ENCODE measurements around the gene PCBP1. TPM values are rescaled to one million over a fixed set of nuclear protein-coding genes. Genes with fewer than 3 reads are reported as not detected.

Gene PCBP1
- total and polyA plus RNA-seq, 4 donors = 134 to 453 (median 297) TPM

GRCh38 chr2:70042246-70042645 lies 45.0 kb upstream of the PCBP1 start:
- ATAC-seq (ENCODE audit: insufficient read depth, low FRiP score) (no peak), DNase-seq (no peak)
- Histone ChIP-seq H3K27ac (ENCODE audit: low read depth in 1 of 2, low read length in 1 of 2) (peak overlapping the region in 1 of 2 donors; percentile 37), H3K36me3 (ENCODE audit: control insufficient read depth in 4 of 4, insufficient read depth in 4 of 4, low read length in 4 of 4) (peaks cover 0 to 9% (median 5%) of the 10 kb centered on the region in 4 donors), H3K27me3 (ENCODE audit: control insufficient read depth in 3 of 3, insufficient read depth in 3 of 3, low read length in 2 of 3) (no peaks in the 10 kb centered on the region), H3K4me3 (no peak overlapping the region), H3K4me1 (ENCODE audit: control insufficient read depth in 5 of 5, insufficient read depth in 5 of 5, low read length in 5 of 5) (peaks cover 0 to 7% (median 0%) of the 10 kb centered on the region in 5 donors), H3K9ac (ENCODE audit: insufficient read depth in 1 of 2, low read length in 2 of 2) (no peak overlapping the region), H3K9me3 (ENCODE audit: control insufficient read depth in 4 of 4, insufficient read depth in 3 of 4, low read length in 3 of 4) (no peaks in the 10 kb centered on the region)
- 99 to 100% methylated on average over 2 of the region's 2 CpGs for WGBS, 2 donors
- TF ChIP-seq, protein P1, sequence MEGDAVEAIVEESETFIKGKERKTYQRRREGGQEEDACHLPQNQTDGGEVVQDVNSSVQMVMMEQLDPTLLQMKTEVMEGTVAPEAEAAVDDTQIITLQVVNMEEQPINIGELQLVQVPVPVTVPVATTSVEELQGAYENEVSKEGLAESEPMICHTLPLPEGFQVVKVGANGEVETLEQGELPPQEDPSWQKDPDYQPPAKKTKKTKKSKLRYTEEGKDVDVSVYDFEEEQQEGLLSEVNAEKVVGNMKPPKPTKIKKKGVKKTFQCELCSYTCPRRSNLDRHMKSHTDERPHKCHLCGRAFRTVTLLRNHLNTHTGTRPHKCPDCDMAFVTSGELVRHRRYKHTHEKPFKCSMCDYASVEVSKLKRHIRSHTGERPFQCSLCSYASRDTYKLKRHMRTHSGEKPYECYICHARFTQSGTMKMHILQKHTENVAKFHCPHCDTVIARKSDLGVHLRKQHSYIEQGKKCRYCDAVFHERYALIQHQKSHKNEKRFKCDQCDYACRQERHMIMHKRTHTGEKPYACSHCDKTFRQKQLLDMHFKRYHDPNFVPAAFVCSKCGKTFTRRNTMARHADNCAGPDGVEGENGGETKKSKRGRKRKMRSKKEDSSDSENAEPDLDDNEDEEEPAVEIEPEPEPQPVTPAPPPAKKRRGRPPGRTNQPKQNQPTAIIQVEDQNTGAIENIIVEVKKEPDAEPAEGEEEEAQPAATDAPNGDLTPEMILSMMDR (IDR thresholded peaks at IDR 0.05; ENCODE audit: control extremely low read depth, extremely low read depth) = no peak

- no peak overlapping the region for H3K4me3 ChIP-seq
- DNase-seq = no peak
- peak; percentile 48 for ATAC-seq (ENCODE audit: insufficient read depth, low FRiP score)
- H3K27me3 ChIP-seq (ENCODE audit: control insufficient read depth in 3 of 3, insufficient read depth in 3 of 3, low read length in 2 of 3) = no peaks in the 10 kb centered on the region
- peaks cover 0 to 7% (median 0%) of the 10 kb centered on the region in 5 donors for H3K4me1 ChIP-seq (ENCODE audit: control insufficient read depth in 5 of 5, insufficient read depth in 5 of 5, low read length in 5 of 5)
- TF ChIP-seq, protein P1 (IDR thresholded peaks at IDR 0.05; ENCODE audit: control extremely low read depth, extremely low read depth) = no peak
- no peaks in the 10 kb centered on the region for H3K9me3 ChIP-seq (ENCODE audit: control insufficient read depth in 4 of 4, insufficient read depth in 3 of 4, low read length in 3 of 4)
- no peak overlapping the region for H3K9ac ChIP-seq (ENCODE audit: insufficient read depth in 1 of 2, low read length in 2 of 2)
- WGBS, 2 donors = 29 to 71% methylated on average over 9 of the region's 9 CpGs
- H3K27ac ChIP-seq (ENCODE audit: low read depth in 1 of 2, low read length in 1 of 2) = peak overlapping the region in 1 of 2 donors; percentile 77
- H3K36me3 ChIP-seq (ENCODE audit: control insufficient read depth in 4 of 4, insufficient read depth in 4 of 4, low read length in 4 of 4) = peaks cover 0 to 12% (median 7%) of the 10 kb centered on the region in 4 donors
Observed at GRCh38 chr2:70043252-70043875, 43.9 kb upstream of the PCBP1 start.

- H3K27ac ChIP-seq (ENCODE audit: low read depth in 1 of 2, low read length in 1 of 2) = peak overlapping the region in 1 of 2 donors; percentile 32
- H3K27me3 ChIP-seq (ENCODE audit: control insufficient read depth in 3 of 3, insufficient read depth in 3 of 3, low read length in 2 of 3) = no peaks in the 10 kb centered on the region
- no peak for ATAC-seq (ENCODE audit: insufficient read depth, low FRiP score)
- TF ChIP-seq, protein P1 (IDR thresholded peaks at IDR 0.05; ENCODE audit: control extremely low read depth, extremely low read depth) = no peak
- no peak overlapping the region for H3K9ac ChIP-seq (ENCODE audit: insufficient read depth in 1 of 2, low read length in 2 of 2)
- H3K36me3 ChIP-seq (ENCODE audit: control insufficient read depth in 4 of 4, insufficient read depth in 4 of 4, low read length in 4 of 4) = peaks cover 0 to 20% (median 8%) of the 10 kb centered on the region in 4 donors
- DNase-seq = no peak
- no peak overlapping the region for H3K4me3 ChIP-seq
- H3K4me1 ChIP-seq (ENCODE audit: control insufficient read depth in 5 of 5, insufficient read depth in 5 of 5, low read length in 5 of 5) = peaks cover 0 to 7% (median 0%) of the 10 kb centered on the region in 5 donors
- no peaks in the 10 kb centered on the region for H3K9me3 ChIP-seq (ENCODE audit: control insufficient read depth in 4 of 4, insufficient read depth in 3 of 4, low read length in 3 of 4)
- WGBS, 2 donors = 95 to 98% methylated on average over 15 of the region's 15 CpGs
Observed at GRCh38 chr2:70044290-70045040, 42.8 kb upstream of the PCBP1 start.
